Ascending aorta (tissue), 2 donors: ENCODE data around the gene KLK12. TPM values are rescaled to one million over a fixed set of nuclear protein-coding genes. Genes with fewer than 3 reads are reported as not detected.
"Not testable (repeated sequence)": the region's sequence is repeated elsewhere in the genome, so short reads cannot be mapped to it uniquely, and the experiment has no call there.

Experiments used
- DNase-seq, 2 donors: peaks; one replicate each; pipeline ENCODE4 v3.0.0-alpha.2; 2019; ENCODE audit warnings: low spot score in 2 of 2
- H3K27ac ChIP-seq, 2 donors: fragments of 200-600 bp; sonication (generic); one replicate each; pipeline ENCODE4 v1.5.1; 2016 to 2017; ENCODE audit warnings: mild to moderate bottlenecking in 1 of 2
- H3K27me3 ChIP-seq: fragments of 200-600 bp; sonication (generic); one replicate; pipeline ENCODE4 v1.5.1; 2017
- H3K36me3 ChIP-seq, 2 donors: fragments of 200-600 bp; sonication (generic); one replicate each; pipeline ENCODE4 v1.5.1; 2016
- H3K4me1 ChIP-seq, 2 donors: fragments of 200-600 bp; sonication (generic); one replicate each; pipeline ENCODE4 v1.5.1; 2016 to 2017; ENCODE audit warnings: mild to moderate bottlenecking in 1 of 2
- H3K4me3 ChIP-seq, 2 donors: fragments of 200-600 bp; sonication (generic); one replicate each; pipeline ENCODE4 v1.5.1; 2016 to 2017; ENCODE audit warnings: mild to moderate bottlenecking in 1 of 2
- H3K9me3 ChIP-seq, 2 donors: fragments of 200-600 bp; sonication (generic); one replicate each; pipeline ENCODE4 v1.5.1; 2016
- intact Hi-C: fragments of 100-400 bp; cut with DNase I; formaldehyde crosslinking; loops from one replicate; pipeline ENCODE4 v1.15.1; 2023
- total RNA-seq: library from RNA; depleted of rRNA; stranded (reverse); fragments of >200 nt; gene quantifications from one replicate; pipeline ENCODE4 v1.1.0, GENCODE V29; 2016
- TF ChIP-seq, protein P1 (sequence below), 3 experiments: fragments of 200-600 bp in 2 of 3; fragments of 450-650 bp in 1 of 3; sonication (generic) in 2 of 3; IDR thresholded peaks; one replicate each; pipeline ENCODE4 v1.5.1; 2016 to 2019; ENCODE audit warnings: antibody characterized with exemption in 3 of 3, mild to moderate bottlenecking in 1 of 3, moderate library complexity in 1 of 3

KLK12 gene
- total RNA-seq, 1 donor from 2014 or later = not detected

DNA sequence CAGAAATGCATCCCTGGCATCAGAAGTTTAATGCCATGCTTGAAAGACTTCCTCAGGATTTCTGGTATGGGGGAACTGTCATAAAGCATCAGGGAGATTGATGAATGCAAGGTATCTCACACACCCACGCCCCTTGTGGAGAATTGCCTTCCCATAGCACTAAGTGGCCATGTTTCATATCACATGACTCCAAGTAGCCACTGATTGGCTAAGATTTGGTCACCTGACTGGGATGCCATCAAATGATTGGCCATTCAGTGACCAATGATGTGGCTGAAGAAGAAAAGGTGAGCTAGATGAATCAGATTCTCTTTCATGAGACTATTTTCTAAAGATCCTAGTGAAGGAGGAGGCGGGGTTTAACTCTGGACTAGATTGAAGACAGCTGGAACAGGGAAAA lies 40.7 kb downstream of the KLK12 start:
- Histone ChIP-seq H3K4me1 (no peaks in the 10 kb centered on the region), H3K9me3 (no peaks in the 10 kb centered on the region), H3K4me3 (no peak overlapping the region), H3K27ac (no peak overlapping the region), H3K36me3 (no peaks in the 10 kb centered on the region), H3K27me3 (no peaks in the 10 kb centered on the region)
- TF ChIP-seq, protein P1, sequence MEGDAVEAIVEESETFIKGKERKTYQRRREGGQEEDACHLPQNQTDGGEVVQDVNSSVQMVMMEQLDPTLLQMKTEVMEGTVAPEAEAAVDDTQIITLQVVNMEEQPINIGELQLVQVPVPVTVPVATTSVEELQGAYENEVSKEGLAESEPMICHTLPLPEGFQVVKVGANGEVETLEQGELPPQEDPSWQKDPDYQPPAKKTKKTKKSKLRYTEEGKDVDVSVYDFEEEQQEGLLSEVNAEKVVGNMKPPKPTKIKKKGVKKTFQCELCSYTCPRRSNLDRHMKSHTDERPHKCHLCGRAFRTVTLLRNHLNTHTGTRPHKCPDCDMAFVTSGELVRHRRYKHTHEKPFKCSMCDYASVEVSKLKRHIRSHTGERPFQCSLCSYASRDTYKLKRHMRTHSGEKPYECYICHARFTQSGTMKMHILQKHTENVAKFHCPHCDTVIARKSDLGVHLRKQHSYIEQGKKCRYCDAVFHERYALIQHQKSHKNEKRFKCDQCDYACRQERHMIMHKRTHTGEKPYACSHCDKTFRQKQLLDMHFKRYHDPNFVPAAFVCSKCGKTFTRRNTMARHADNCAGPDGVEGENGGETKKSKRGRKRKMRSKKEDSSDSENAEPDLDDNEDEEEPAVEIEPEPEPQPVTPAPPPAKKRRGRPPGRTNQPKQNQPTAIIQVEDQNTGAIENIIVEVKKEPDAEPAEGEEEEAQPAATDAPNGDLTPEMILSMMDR (IDR thresholded peaks at IDR 0.05) = no peak
- intact Hi-C loops = no loop called here
- no peak for DNase-seq

- H3K36me3 ChIP-seq = no peaks in the 10 kb centered on the region
- no peak overlapping the region for H3K27ac ChIP-seq
- TF ChIP-seq, protein P1 (IDR thresholded peaks at IDR 0.05) = no peak
- intact Hi-C loops = no loop called here
- no peaks in the 10 kb centered on the region for H3K9me3 ChIP-seq
- no peak for DNase-seq
- no peaks in the 10 kb centered on the region for H3K27me3 ChIP-seq
- H3K4me1 ChIP-seq = no peaks in the 10 kb centered on the region
- no peak overlapping the region for H3K4me3 ChIP-seq
Measured at GRCh38 chr19:50992666-50993035, 42.2 kb downstream of the KLK12 start.

GRCh38 chr19:50984416-50984815 lies 50.4 kb downstream of the KLK12 start:
- H3K4me3 ChIP-seq = not testable (repeated sequence)

DNA sequence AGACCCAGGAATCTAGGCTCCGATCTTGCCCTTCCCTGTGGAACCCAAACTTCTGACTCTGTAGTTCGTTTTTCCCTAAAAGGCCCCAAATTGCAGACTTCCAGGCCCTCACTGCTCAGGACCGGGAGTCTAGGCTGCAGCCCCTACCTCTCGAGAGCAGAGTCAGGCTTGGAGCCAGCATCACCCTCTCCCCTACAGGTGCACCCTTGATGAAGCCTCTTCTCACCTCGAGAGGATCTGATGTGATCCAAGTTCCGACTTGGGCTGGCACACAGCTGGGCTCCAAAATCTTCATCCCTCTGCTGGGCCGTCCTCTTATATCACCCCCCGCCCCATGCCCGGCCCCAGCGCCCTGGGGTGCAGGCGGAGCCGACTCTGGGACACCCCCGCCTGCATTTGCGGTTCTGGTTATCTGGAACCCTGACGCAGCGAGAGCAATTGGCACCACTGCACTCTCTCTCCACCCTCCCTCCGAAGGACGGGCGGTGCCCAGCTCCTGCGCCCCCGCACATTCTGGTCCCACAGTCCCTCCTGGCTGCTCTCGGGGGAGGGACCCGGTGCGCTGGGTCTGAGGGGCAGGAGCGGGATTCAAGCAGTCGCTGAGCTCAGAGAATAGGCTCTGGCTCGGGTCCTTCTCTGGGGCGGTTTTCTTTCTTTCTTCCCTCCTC lies 51.0 kb downstream of the KLK12 start, which contains the start of gene KLK7:
Gene KLK7, minus strand, starts transcription at position 293 of the 668 bp plus-strand sequence. CDS start 1,518 bp downstream, outside the sequence.
- Histone ChIP-seq H3K4me1 (no peaks in the 10 kb centered on the region), H3K4me3 (no peak within 1 kb of the TSS), H3K36me3 (no peaks in the 10 kb centered on the region), H3K27me3 (no peaks in the 10 kb centered on the region), H3K27ac (no peak within 1 kb of the TSS), H3K9me3 (no peaks in the 10 kb centered on the region)
- TF ChIP-seq, protein P1 (IDR thresholded peaks at IDR 0.05) = no peak
- DNase-seq = no peak
- intact Hi-C loops = no loop called here

More at GRCh38 chr19:50984416-50984815, 50.4 kb downstream of the KLK12 start:
- H3K27ac ChIP-seq, H3K36me3 ChIP-seq, H3K27me3 ChIP-seq, H3K4me1 ChIP-seq, H3K9me3 ChIP-seq, DNase-seq, intact Hi-C loops: not testable (repeated sequence)

GRCh38 chr19:50982186-50982585 lies 52.6 kb downstream of the KLK12 start:
- Histone ChIP-seq H3K4me3 (no peak overlapping the region), H3K36me3 (no peaks in the 10 kb centered on the region), H3K27me3 (no peaks in the 10 kb centered on the region), H3K9me3 (no peaks in the 10 kb centered on the region), H3K4me1 (no peaks in the 10 kb centered on the region), H3K27ac (no peak overlapping the region)
- no peak for DNase-seq
- intact Hi-C loops = no loop called here
- TF ChIP-seq, protein P1 (IDR thresholded peaks at IDR 0.05) = no peak

- H3K36me3 ChIP-seq = no peaks in the 10 kb centered on the region
- TF ChIP-seq, protein P1 (IDR thresholded peaks at IDR 0.05) = no peak
- no peaks in the 10 kb centered on the region for H3K9me3 ChIP-seq
- no peak overlapping the region for H3K27ac ChIP-seq
- no peaks in the 10 kb centered on the region for H3K4me1 ChIP-seq
- H3K4me3 ChIP-seq = no peak overlapping the region
- DNase-seq = no peak
- intact Hi-C loops = no loop called here
- H3K27me3 ChIP-seq = no peaks in the 10 kb centered on the region
Measured at GRCh38 chr19:50981587-50982146, 53.1 kb downstream of the KLK12 start.
